ENCODE data around the gene AFF4.

GRCh38 chr5:132853323-132853722 is 110.1 kb downstream of the AFF4 start:
- TF ChIP-seq POLR2A (IDR thresholded peaks at IDR 0.05) (no peak), CTCF (IDR thresholded peaks at IDR 0.05) (no peak)
